ENCODE measurements around the gene SVOP.

SVOP gene

GRCh38 chr12:108858311-108859074 lies 162.4 kb downstream of the SVOP start:
- peak in 4 of 56 donors; percentile 10 to 24 (median 14) for DNase-seq
